Motor neuron (in vitro differentiated cells): ENCODE measurements around the gene REC114. TPM values are rescaled to one million over a fixed set of nuclear protein-coding genes. Genes with fewer than 3 reads are reported as not detected.
"Not testable (repeated sequence)": the region's sequence is repeated elsewhere in the genome, so short reads cannot be mapped to it uniquely, and the experiment has no call there.

Experiments used
- ATAC-seq, 8 experiments: fragments of 200-7000 bp; cut with Tn5 transposase; replicated peaks in 6 of 8; 2 replicates each; pipeline ENCODE4 v1.8.0; 2021; ENCODE audit warnings: mild to moderate bottlenecking in 8 of 8, moderate library complexity in 8 of 8
- H3K27ac ChIP-seq, 2 donors: fragments of 250-450 bp; sonication (Bioruptor Pico); 2 replicates each; pipeline ENCODE4 v1.9.0; 2021; ENCODE audit warnings: antibody characterized with exemption in 2 of 2, mild to moderate bottlenecking in 2 of 2, moderate library complexity in 1 of 2
- H3K4me1 ChIP-seq, 2 donors: fragments of 250-450 bp; sonication (Bioruptor Pico); replicated peaks in 1 of 2; 2 replicates each; pipeline ENCODE4 v1.6.1; 2021; ENCODE audit warnings: antibody characterized with exemption in 2 of 2, mild to moderate bottlenecking in 2 of 2, moderate library complexity in 1 of 2
- H3K4me3 ChIP-seq, 5 donors: fragments of 250-450 bp; sonication (Bioruptor Pico); 2 replicates each; pipeline ENCODE4 v1.9.0; 2021; ENCODE audit warnings: antibody characterized with exemption in 5 of 5, mild to moderate bottlenecking in 5 of 5, moderate library complexity in 4 of 5
- WGBS, 10 experiments: fragments of 450-650 bp; shearing (Covaris generic); methylation state at CpG; one replicate each; pipeline ENCODE4 v1.0.0; 2022; 5-methylcytosine and 5-hydroxymethylcytosine counted together
- in situ Hi-C, 9 experiments: fragments of 400-800 bp; cut with MboI; loops; one replicate each; pipeline ENCODE4 v1.15.0; 2021; ENCODE audit warnings: low sequenced_read_pairs in 9 of 9, low pct_unique_long_range_greater_than_20kb in 2 of 9; ENCODE audit not compliant: unreplicated experiment in 9 of 9
- total RNA-seq, 8 experiments: library from RNA; unstranded; fragments of 300-600 nt; gene quantifications; 2 replicates each; pipeline versions ENCODE4 v1.2.3 to v1.2.4, GENCODE V29; 2022

REC114 gene
- total RNA-seq, 8 experiments from 2014 or later: not detected

GRCh38 chr15:73436613-73437012, 6.4 kb upstream of the REC114 start:
- in situ Hi-C loops: no loop called here
- WGBS, 10 experiments: 42 to 94% (median 70%) methylated on average over 1 to 2 of the region's 2 CpGs; no CpG with 5 or more reads in 4 of the 10 experiments
- Histone ChIP-seq H3K27ac (no peak overlapping the region), H3K4me3 (no peak overlapping the region), H3K4me1 (peaks cover 0 to 5% of the 10 kb centered on the region in 2 donors)
- peak in 3 of 8 experiments; percentile 59 to 85 (median 78) for ATAC-seq

GRCh38 chr15:73437543-73438109, 5.3 kb upstream of the REC114 start:
- Histone ChIP-seq H3K4me1 (peaks cover 0 to 5% of the 10 kb centered on the region in 2 donors), H3K4me3 (no peak overlapping the region), H3K27ac (no peak overlapping the region)
- ATAC-seq: peak in 4 of 8 experiments; percentile 45 to 56 (median 48)
- 14 to 100% (median 55%) methylated on average over 2 to 4 of the region's 4 CpGs; no CpG with 5 or more reads in 2 of the 10 experiments for WGBS, 10 experiments
- in situ Hi-C loops: no loop called here

GRCh38 chr15:73438651-73439050, 4.3 kb upstream of the REC114 start:
- H3K4me3 ChIP-seq: no peak overlapping the region
- 20 to 67% (median 31%) methylated on average over 1 of the region's 1 CpG; no CpG with 5 or more reads in 6 of the 10 experiments for WGBS, 10 experiments
- in situ Hi-C loops: no loop called here
- H3K27ac ChIP-seq: no peak overlapping the region
- peaks cover 0 to 5% of the 10 kb centered on the region in 2 donors for H3K4me1 ChIP-seq
- ATAC-seq: no peak

GRCh38 chr15:73440571-73440970, 2.4 kb upstream of the REC114 start:
- in situ Hi-C loops: no loop called here
- 33 to 100% (median 96%) methylated on average over 2 of the region's 3 CpGs; no CpG with 5 or more reads in 6 of the 10 experiments for WGBS, 10 experiments

GRCh38 chr15:73442421-73442820, 543 bp upstream of the REC114 start:
- Histone ChIP-seq H3K4me1 (no peaks in the 10 kb centered on the region), H3K4me3 (no peak overlapping the region), H3K27ac (no peak overlapping the region)
- in situ Hi-C loops: no loop called here
- 0 to 90% (median 70%) methylated on average over 1 to 10 of the region's 11 CpGs; no CpG with 5 or more reads in 4 of the 10 experiments for WGBS, 10 experiments
- ATAC-seq: peak in 2 of 8 experiments; percentile 16 to 30

More at GRCh38 chr15:73440571-73440970, 2.4 kb upstream of the REC114 start:
- ATAC-seq: no peak
- H3K4me1 ChIP-seq: peaks cover 0 to 5% of the 10 kb centered on the region in 2 donors
- no peak overlapping the region for H3K27ac ChIP-seq
- H3K4me3 ChIP-seq: no peak overlapping the region

- ATAC-seq, H3K4me1 ChIP-seq, in situ Hi-C loops, H3K4me3 ChIP-seq, H3K27ac ChIP-seq: not testable (repeated sequence)
- 50 to 90% (median 80%) methylated on average over 1 to 3 of the region's 5 CpGs; no CpG with 5 or more reads in 5 of the 10 experiments for WGBS, 10 experiments
Observed at GRCh38 chr15:73447471-73447870, 4.5 kb downstream of the REC114 start.

GRCh38 chr15:73448158-73448758, 5.3 kb downstream of the REC114 start:
- ATAC-seq, H3K4me1 ChIP-seq, H3K4me3 ChIP-seq, in situ Hi-C loops, H3K27ac ChIP-seq: not testable (repeated sequence)
- WGBS, 10 experiments: 20 to 100% (median 80%) methylated on average over 1 to 3 of the region's 5 CpGs; no CpG with 5 or more reads in 3 of the 10 experiments

GRCh38 chr15:73449980-73450379, 7.0 kb downstream of the REC114 start:
- H3K4me1 ChIP-seq, ATAC-seq, in situ Hi-C loops, H3K27ac ChIP-seq, H3K4me3 ChIP-seq: not testable (repeated sequence)
- 50 to 100% (median 100%) methylated on average over 1 to 2 of the region's 3 CpGs; no CpG with 5 or more reads in 4 of the 10 experiments for WGBS, 10 experiments

- Histone ChIP-seq H3K4me3 (no peak overlapping the region), H3K4me1 (no peaks in the 10 kb centered on the region), H3K27ac (no peak overlapping the region)
- in situ Hi-C loops: no loop called here
- ATAC-seq: no peak
- WGBS, 10 experiments: 0 to 38% (median 19%) methylated on average over 1 of the region's 1 CpG; no CpG with 5 or more reads in 2 of the 10 experiments
Observed at GRCh38 chr15:73454096-73454495, 11.1 kb downstream of the REC114 start.

GRCh38 chr15:73455876-73456275, 12.9 kb downstream of the REC114 start:
- 0 to 100% (median 43%) methylated on average over 1 of the region's 1 CpG; no CpG with 5 or more reads in 3 of the 10 experiments for WGBS, 10 experiments
- ATAC-seq: no peak
- Histone ChIP-seq H3K4me1 (no peaks in the 10 kb centered on the region), H3K4me3 (no peak overlapping the region), H3K27ac (no peak overlapping the region)
- in situ Hi-C loops: no loop called here

- Histone ChIP-seq H3K4me3 (no peak overlapping the region), H3K4me1 (no peaks in the 10 kb centered on the region), H3K27ac (no peak overlapping the region)
- in situ Hi-C loops: no loop called here
- 11 to 90% (median 48%) methylated on average over 1 to 5 of the region's 5 CpGs for WGBS, 10 experiments
- ATAC-seq: no peak
Observed at GRCh38 chr15:73457334-73457733, 14.4 kb downstream of the REC114 start.

GRCh38 chr15:73460662-73461061, 17.7 kb downstream of the REC114 start:
- H3K27ac ChIP-seq: no peak overlapping the region
- H3K4me3 ChIP-seq: no peak overlapping the region
- in situ Hi-C loops: no loop called here
- no peak for ATAC-seq
- H3K4me1 ChIP-seq: no peaks in the 10 kb centered on the region

- ATAC-seq: no peak
- Histone ChIP-seq H3K27ac (no peak overlapping the region), H3K4me1 (no peaks in the 10 kb centered on the region), H3K4me3 (no peak overlapping the region)
- in situ Hi-C loops: no loop called here
- 0 to 20% methylated on average over 1 of the region's 2 CpGs; no CpG with 5 or more reads in 8 of the 10 experiments for WGBS, 10 experiments
Observed at GRCh38 chr15:73464602-73465001, 21.6 kb downstream of the REC114 start.
